WTC11 (cell line): Measurements from ENCODE around the gene OR1L8. TPM values are rescaled to one million over a fixed set of nuclear protein-coding genes. Genes with fewer than 3 reads are reported as not detected.
A peak's percentile ranks its signal among the peaks of the same experiment; 100 is the strongest.

ENCODE experiments used
- ATAC-seq: fragments of 200-7000 bp; cut with Tn5 transposase; 2 replicates; pipeline ENCODE4 v1.10.0; 2021; ENCODE audit warnings: mild to moderate bottlenecking, moderate library complexity
- CTCF ChIA-PET: fragments of 300-600 bp; sonication (Branson Sonifier 250); formaldehyde crosslinking; loops from one replicate; lab custom pipeline; 2021; ENCODE audit warnings: antibody characterized with exemption; lab: Charles Lee
- POLR2A ChIA-PET: fragments of 350-600 bp; sonication (Branson Sonifier 250); formaldehyde crosslinking; loops from one replicate; lab custom pipeline; 2021; ENCODE audit warnings: antibody characterized with exemption; lab: Charles Lee
- DNase-seq: peaks from one replicate; pipeline ENCODE4 v3.0.0; 2021; ENCODE audit warnings: low spot score
- H3K27ac Mint-ChIP-seq: 2 replicates; pipeline ENCODE4 v1.8.0; 2021; ENCODE audit warnings: mixed read lengths
- H3K27me3 Mint-ChIP-seq: 2 replicates; pipeline ENCODE4 v1.8.0; 2021; ENCODE audit warnings: low read depth, mild to moderate bottlenecking, moderate library complexity, mixed read lengths
- H3K36me3 Mint-ChIP-seq: 2 replicates; pipeline ENCODE4 v1.8.0; 2021; ENCODE audit warnings: mixed read lengths
- H3K4me1 Mint-ChIP-seq: 2 replicates; pipeline ENCODE4 v1.8.0; 2022; ENCODE audit warnings: mixed read lengths
- H3K4me3 Mint-ChIP-seq: 2 replicates; pipeline ENCODE4 v1.8.0; 2021; ENCODE audit warnings: mild to moderate bottlenecking, moderate library complexity, mixed read lengths
- H3K9me3 Mint-ChIP-seq: 2 replicates; pipeline ENCODE4 v1.8.0; 2021; ENCODE audit warnings: mixed read lengths
- ELF4 ChIP-seq: sonication (generic); formaldehyde crosslinking; IDR thresholded peaks from 2 replicates; pipeline ENCODE4 v1.8.1; 2022; ENCODE audit warnings: low read depth, mild to moderate bottlenecking, moderate library complexity, missing genetic modification reagents
- FOXK1 ChIP-seq: sonication (generic); formaldehyde crosslinking; IDR thresholded peaks from 2 replicates; pipeline ENCODE4 v1.8.0; 2022; ENCODE audit warnings: mild to moderate bottlenecking, moderate library complexity, missing genetic modification reagents
- NFATC4 ChIP-seq: fragments of 250-450 bp; sonication (Bioruptor Pico); IDR thresholded peaks from 2 replicates; pipeline ENCODE4 v1.9.0; 2021; ENCODE audit warnings: mild to moderate bottlenecking
- NFYB ChIP-seq: sonication (generic); formaldehyde crosslinking; conservative IDR thresholded peaks from 2 replicates; pipeline ENCODE4 v1.8.0; 2022; ENCODE audit warnings: low read depth, missing genetic modification reagents
- NR1H2 ChIP-seq: sonication (generic); formaldehyde crosslinking; IDR thresholded peaks from 2 replicates; pipeline ENCODE4 v1.9.0; 2021; ENCODE audit warnings: mild to moderate bottlenecking, moderate library complexity, missing genetic modification reagents
- TEAD1 ChIP-seq: sonication (generic); formaldehyde crosslinking; IDR thresholded peaks from 2 replicates; pipeline ENCODE4 v1.8.0; 2022; ENCODE audit warnings: mild to moderate bottlenecking, missing genetic modification reagents
- ZNF263 ChIP-seq: sonication (generic); formaldehyde crosslinking; IDR thresholded peaks from 2 replicates; pipeline ENCODE4 v1.8.1; 2022; ENCODE audit warnings: low read depth, mild to moderate bottlenecking, moderate library complexity, missing genetic modification reagents
- total RNA-seq: library from RNA; stranded (reverse); gene quantifications from 3 replicates; pipeline ENCODE4 v1.2.3, GENCODE V29; 2021
- TF ChIP-seq, protein P1 (sequence below): sonication (generic); formaldehyde crosslinking; IDR thresholded peaks from 2 replicates; pipeline ENCODE4 v1.8.1; 2022; ENCODE audit warnings: low read depth, missing genetic modification reagents, borderline replicate concordance
- TF ChIP-seq, protein P2 (sequence below): fragments of 250-450 bp; sonication (Bioruptor Pico); IDR thresholded peaks from 2 replicates; pipeline ENCODE4 v1.9.0; 2021; ENCODE audit warnings: mild to moderate bottlenecking
- TF ChIP-seq, protein P3 (sequence below): sonication (generic); formaldehyde crosslinking; IDR thresholded peaks from 2 replicates; pipeline ENCODE4 v1.8.1; 2023; ENCODE audit warnings: mild to moderate bottlenecking, missing genetic modification reagents, borderline replicate concordance
- TF ChIP-seq, protein P4 (sequence below): fragments of 250-450 bp; sonication (Bioruptor Pico); IDR thresholded peaks from 2 replicates; pipeline ENCODE4 v1.9.0; 2021; ENCODE audit warnings: moderate library complexity, mild to moderate bottlenecking, inconsistent platforms, borderline replicate concordance
- TF ChIP-seq, protein P5 (sequence below): sonication (generic); formaldehyde crosslinking; IDR thresholded peaks from 2 replicates; pipeline ENCODE4 v1.8.1; 2022; ENCODE audit warnings: mild to moderate bottlenecking, moderate library complexity, missing genetic modification reagents
- TF ChIP-seq, protein P6 (sequence below): sonication (generic); formaldehyde crosslinking; IDR thresholded peaks from 2 replicates; pipeline ENCODE4 v1.8.0; 2022; ENCODE audit warnings: mild to moderate bottlenecking, missing genetic modification reagents

OR1L8 gene
- total RNA-seq, 1 experiment from 2014 or later, result not detected

DNA sequence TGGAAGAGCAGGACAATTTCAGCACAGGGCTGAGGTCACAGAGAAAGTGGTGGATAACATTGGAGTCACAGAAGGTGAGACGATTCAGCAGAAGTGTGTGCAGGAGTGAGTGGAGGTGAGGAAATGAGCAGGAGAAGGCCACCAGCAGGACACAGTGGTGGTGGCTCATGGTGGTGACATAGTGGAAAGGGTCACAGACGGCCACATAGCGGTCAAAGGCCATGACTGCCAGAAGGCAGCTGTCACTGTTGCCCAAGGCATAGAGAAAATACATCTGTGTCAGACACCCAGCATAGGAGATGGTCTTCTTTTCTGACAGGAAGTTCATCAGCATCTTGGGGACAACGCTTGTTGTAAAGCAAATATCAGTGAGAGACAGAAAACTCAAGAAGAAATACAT, 15.3 kb downstream of the OR1L8 start:
- Mint-ChIP-seq H3K4me1 (no peaks in the 10 kb centered on the region), H3K9me3 (peaks cover 77% of the 10 kb centered on the region), H3K27ac (no peak overlapping the region), H3K36me3 (peaks cover 51% of the 10 kb centered on the region)
- no peak for DNase-seq
- no peak for TF ChIP-seq NFATC4 (CRISPR knock-in tag)
- TF ChIP-seq, all 79 proteins: peak for 0
- Mint-ChIP-seq H3K4me3 (no peak overlapping the region), H3K27me3 (peaks cover 46% of the 10 kb centered on the region)
- no peak for ATAC-seq
- CTCF ChIA-PET, result no interaction called here
- POLR2A ChIA-PET, result no interaction called here

DNA sequence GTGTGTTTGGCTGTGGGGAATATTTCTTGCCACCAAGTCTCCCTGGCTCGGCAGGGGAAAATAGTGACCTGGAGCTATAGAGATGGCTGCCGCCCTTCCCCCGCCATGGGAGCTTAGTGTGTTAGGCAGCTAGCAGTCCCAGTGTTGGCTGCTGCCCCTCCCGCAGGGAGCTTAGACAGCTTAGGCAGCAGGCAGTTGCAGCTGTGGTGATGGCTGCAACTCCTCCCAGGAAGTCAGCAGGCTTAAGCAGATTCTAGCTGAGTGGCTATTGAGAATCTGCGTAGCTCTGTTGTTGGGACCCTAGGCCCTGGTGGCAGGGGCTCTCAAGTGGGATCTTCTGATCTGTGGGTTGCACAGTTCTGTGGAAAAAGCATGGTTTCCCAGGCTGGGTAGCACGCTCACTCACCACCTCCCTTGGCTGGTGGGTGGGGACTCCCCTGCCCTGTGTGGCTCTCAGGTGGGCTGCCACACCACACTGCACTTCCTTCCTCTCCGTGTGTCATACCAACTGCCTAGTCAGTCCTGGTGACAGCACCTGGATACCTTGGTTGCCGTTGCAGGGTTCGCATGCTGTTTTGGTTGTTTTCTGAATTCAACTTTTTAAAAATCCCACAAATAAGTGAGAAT, 20.9 kb downstream of the OR1L8 start:
- ChIA-PET POLR2A (no interaction called here), CTCF (no interaction called here)
- Mint-ChIP-seq H3K27me3 (peaks cover 57% of the 10 kb centered on the region), H3K27ac (no peak overlapping the region), H3K4me1 (no peaks in the 10 kb centered on the region), H3K36me3 (peaks cover 40% of the 10 kb centered on the region), H3K9me3 (peaks cover 81% of the 10 kb centered on the region), H3K4me3 (no peak overlapping the region)
- peak; percentile 91 for ATAC-seq
- DNase-seq, result peak; percentile 33
- TF ChIP-seq ELF4 (CRISPR knock-in tag), result no peak
- TF ChIP-seq, protein P1, sequence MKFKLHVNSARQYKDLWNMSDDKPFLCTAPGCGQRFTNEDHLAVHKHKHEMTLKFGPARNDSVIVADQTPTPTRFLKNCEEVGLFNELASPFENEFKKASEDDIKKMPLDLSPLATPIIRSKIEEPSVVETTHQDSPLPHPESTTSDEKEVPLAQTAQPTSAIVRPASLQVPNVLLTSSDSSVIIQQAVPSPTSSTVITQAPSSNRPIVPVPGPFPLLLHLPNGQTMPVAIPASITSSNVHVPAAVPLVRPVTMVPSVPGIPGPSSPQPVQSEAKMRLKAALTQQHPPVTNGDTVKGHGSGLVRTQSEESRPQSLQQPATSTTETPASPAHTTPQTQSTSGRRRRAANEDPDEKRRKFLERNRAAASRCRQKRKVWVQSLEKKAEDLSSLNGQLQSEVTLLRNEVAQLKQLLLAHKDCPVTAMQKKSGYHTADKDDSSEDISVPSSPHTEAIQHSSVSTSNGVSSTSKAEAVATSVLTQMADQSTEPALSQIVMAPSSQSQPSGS, result no peak
- no peak for TF ChIP-seq TEAD1 (CRISPR knock-in tag)
- no peak for TF ChIP-seq NR1H2 (CRISPR knock-in tag)
- TF ChIP-seq, protein P2, sequence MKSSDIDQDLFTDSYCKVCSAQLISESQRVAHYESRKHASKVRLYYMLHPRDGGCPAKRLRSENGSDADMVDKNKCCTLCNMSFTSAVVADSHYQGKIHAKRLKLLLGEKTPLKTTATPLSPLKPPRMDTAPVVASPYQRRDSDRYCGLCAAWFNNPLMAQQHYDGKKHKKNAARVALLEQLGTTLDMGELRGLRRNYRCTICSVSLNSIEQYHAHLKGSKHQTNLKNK (CRISPR knock-in tag), result no peak
- TF ChIP-seq, protein P3, sequence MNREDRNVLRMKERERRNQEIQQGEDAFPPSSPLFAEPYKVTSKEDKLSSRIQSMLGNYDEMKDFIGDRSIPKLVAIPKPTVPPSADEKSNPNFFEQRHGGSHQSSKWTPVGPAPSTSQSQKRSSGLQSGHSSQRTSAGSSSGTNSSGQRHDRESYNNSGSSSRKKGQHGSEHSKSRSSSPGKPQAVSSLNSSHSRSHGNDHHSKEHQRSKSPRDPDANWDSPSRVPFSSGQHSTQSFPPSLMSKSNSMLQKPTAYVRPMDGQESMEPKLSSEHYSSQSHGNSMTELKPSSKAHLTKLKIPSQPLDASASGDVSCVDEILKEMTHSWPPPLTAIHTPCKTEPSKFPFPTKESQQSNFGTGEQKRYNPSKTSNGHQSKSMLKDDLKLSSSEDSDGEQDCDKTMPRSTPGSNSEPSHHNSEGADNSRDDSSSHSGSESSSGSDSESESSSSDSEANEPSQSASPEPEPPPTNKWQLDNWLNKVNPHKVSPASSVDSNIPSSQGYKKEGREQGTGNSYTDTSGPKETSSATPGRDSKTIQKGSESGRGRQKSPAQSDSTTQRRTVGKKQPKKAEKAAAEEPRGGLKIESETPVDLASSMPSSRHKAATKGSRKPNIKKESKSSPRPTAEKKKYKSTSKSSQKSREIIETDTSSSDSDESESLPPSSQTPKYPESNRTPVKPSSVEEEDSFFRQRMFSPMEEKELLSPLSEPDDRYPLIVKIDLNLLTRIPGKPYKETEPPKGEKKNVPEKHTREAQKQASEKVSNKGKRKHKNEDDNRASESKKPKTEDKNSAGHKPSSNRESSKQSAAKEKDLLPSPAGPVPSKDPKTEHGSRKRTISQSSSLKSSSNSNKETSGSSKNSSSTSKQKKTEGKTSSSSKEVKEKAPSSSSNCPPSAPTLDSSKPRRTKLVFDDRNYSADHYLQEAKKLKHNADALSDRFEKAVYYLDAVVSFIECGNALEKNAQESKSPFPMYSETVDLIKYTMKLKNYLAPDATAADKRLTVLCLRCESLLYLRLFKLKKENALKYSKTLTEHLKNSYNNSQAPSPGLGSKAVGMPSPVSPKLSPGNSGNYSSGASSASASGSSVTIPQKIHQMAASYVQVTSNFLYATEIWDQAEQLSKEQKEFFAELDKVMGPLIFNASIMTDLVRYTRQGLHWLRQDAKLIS (CRISPR knock-in tag), result no peak
- TF ChIP-seq, protein P4, sequence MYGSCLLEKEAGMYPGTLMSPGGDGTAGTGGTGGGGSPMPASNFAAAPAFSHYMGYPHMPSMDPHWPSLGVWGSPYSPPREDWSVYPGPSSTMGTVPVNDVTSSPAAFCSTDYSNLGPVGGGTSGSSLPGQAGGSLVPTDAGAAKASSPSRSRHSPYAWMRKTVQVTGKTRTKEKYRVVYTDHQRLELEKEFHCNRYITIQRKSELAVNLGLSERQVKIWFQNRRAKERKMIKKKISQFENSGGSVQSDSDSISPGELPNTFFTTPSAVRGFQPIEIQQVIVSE (CRISPR knock-in tag), result no peak
- TF ChIP-seq NFYB, result no peak
- TF ChIP-seq, protein P5, sequence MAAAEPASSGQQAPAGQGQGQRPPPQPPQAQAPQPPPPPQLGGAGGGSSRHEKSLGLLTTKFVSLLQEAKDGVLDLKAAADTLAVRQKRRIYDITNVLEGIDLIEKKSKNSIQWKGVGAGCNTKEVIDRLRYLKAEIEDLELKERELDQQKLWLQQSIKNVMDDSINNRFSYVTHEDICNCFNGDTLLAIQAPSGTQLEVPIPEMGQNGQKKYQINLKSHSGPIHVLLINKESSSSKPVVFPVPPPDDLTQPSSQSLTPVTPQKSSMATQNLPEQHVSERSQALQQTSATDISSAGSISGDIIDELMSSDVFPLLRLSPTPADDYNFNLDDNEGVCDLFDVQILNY, result no peak
- no peak for TF ChIP-seq ZNF263
- TF ChIP-seq, protein P6, sequence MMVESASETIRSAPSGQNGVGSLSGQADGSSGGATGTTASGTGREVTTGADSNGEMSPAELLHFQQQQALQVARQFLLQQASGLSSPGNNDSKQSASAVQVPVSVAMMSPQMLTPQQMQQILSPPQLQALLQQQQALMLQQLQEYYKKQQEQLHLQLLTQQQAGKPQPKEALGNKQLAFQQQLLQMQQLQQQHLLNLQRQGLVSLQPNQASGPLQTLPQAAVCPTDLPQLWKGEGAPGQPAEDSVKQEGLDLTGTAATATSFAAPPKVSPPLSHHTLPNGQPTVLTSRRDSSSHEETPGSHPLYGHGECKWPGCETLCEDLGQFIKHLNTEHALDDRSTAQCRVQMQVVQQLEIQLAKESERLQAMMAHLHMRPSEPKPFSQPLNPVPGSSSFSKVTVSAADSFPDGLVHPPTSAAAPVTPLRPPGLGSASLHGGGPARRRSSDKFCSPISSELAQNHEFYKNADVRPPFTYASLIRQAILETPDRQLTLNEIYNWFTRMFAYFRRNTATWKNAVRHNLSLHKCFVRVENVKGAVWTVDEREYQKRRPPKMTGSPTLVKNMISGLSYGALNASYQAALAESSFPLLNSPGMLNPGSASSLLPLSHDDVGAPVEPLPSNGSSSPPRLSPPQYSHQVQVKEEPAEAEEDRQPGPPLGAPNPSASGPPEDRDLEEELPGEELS (CRISPR knock-in tag), result no peak
- no peak for TF ChIP-seq FOXK1 (CRISPR knock-in tag)
